Right lobe of liver (tissue), 6 donors: ENCODE results near the gene CDC25B. TPM values are rescaled to one million over a fixed set of nuclear protein-coding genes. Genes with fewer than 3 reads are reported as not detected.

Experiments
- ATAC-seq, 4 donors: fragments of 200-7000 bp; cut with Tn5 transposase; one replicate each; pipeline ENCODE4 v1.9.1; 2020; ENCODE audit warnings: mild to moderate bottlenecking in 4 of 4, moderate library complexity in 4 of 4
- DNase-seq, 3 donors: peaks; one replicate each; pipeline ENCODE4 v3.0.0-alpha.2; 2020
- H3K27ac ChIP-seq, 3 donors: fragments of 200-600 bp; one replicate each; pipeline ENCODE4 v1.8.0; 2022
- H3K27me3 ChIP-seq, 2 donors: fragments of 200-600 bp; one replicate each; pipeline ENCODE4 v1.8.0; 2022
- H3K36me3 ChIP-seq, 4 donors: fragments of 200-600 bp; sonication (generic) in 1 of 4; one replicate each; pipeline versions ENCODE4 v1.5.1 to v1.8.0; 2017 to 2022; ENCODE audit warnings: control low read depth in 1 of 4
- H3K4me1 ChIP-seq, 4 donors: fragments of 200-600 bp; sonication (generic) in 1 of 4; one replicate each; pipeline versions ENCODE4 v1.5.1 to v1.8.0; 2017 to 2022; ENCODE audit warnings: control low read depth in 1 of 4
- H3K4me3 ChIP-seq, 3 donors: fragments of 200-600 bp; one replicate each; pipeline ENCODE4 v1.8.0; 2022
- H3K9me3 ChIP-seq, 4 donors: fragments of 200-600 bp; sonication (generic) in 1 of 4; one replicate each; pipeline versions ENCODE4 v1.5.1 to v1.8.0; 2017 to 2022; ENCODE audit warnings: control low read depth in 1 of 4
- CTCF ChIP-seq, 4 donors: fragments of 200-600 bp in 3 of 4; fragments of 450-650 bp in 1 of 4; IDR thresholded peaks; one replicate each; pipeline versions ENCODE4 v1.5.1 to v1.8.0; 2016 to 2022; ENCODE audit warnings: antibody characterized with exemption in 4 of 4, mild to moderate bottlenecking in 2 of 4
- POLR2A ChIP-seq: fragments of 450-650 bp; IDR thresholded peaks from one replicate; pipeline ENCODE4 v1.6.1; 2017; ENCODE audit warnings: antibody characterized with exemption, mild to moderate bottlenecking
- WGBS: methylation state at CpG from one replicate; pipeline ENCODE4 v1.1.6; 2018; ENCODE audit warnings: low coverage, low lambda C conversion rate; ENCODE audit not compliant: insufficient coverage; ENCODE audit errors: missing lambda C conversion rate; 5-methylcytosine and 5-hydroxymethylcytosine counted together
- intact Hi-C, 2 donors: fragments of 100-400 bp; cut with DNase I; formaldehyde crosslinking; loops; one replicate each; pipeline versions ENCODE4 v1.11.2 to v1.14.1; 2022
- total RNA-seq, 6 experiments: library from RNA; depleted of rRNA in 2 of 6; stranded (reverse); fragments of >200 nt in 2 of 6; fragmentation: NEBNext Ultra II Directional in 3 of 6; extraction: Animal tissue kit (Norgen Biotek cat#: 25700) in 3 of 6; gene quantifications; one replicate each; pipeline versions ENCODE4 v1.1.0 to v1.2.4, GENCODE V29; 2016 to 2023
- donor health status: DM: no; HTN: yes; CAD: no.
- donor health status: DM: no; HTN: no; CAD: no.
- donor health status: DM: no; HTN: no; CAD: no.
- donor health status: DM: no; HTN: yes; CAD: no.
- donor health status: DM: no; HTN: yes; CAD: no.

Gene CDC25B
- total RNA-seq, 6 experiments from 2014 or later = 10.9 to 28.7 (median 16.5) TPM

GRCh38 chr20:3818155-3819151, 22.3 kb downstream of the CDC25B start:
- 72% methylated on average over 5 of the region's 8 CpGs for WGBS
- peak; percentile 68 to 82 (median 76) for DNase-seq
- Histone ChIP-seq H3K27me3 (no peaks in the 10 kb centered on the region), H3K4me1 (peaks cover 0 to 9% (median 7%) of the 10 kb centered on the region in 4 donors), H3K9me3 (no peaks in the 10 kb centered on the region), H3K36me3 (peaks cover 0 to 15% (median 4%) of the 10 kb centered on the region in 4 donors), H3K27ac (peak overlapping the region; percentile 8 to 47 (median 28)), H3K4me3 (no peak overlapping the region)
- intact Hi-C loops = no loop called here
- peak; percentile 50 to 68 (median 65) for ATAC-seq
- TF ChIP-seq POLR2A (no peak), CTCF (IDR thresholded peaks at IDR 0.05) (peak; percentile 63 to 75 (median 66))

GRCh38 chr20:3819411-3820047, 23.4 kb downstream of the CDC25B start:
- DNase-seq (no peak), ATAC-seq (no peak)
- Histone ChIP-seq H3K4me1 (peaks cover 0 to 9% (median 7%) of the 10 kb centered on the region in 4 donors), H3K27ac (peak overlapping the region; percentile 97 to 100 (median 99)), H3K4me3 (peak overlapping the region; percentile 63 to 81 (median 64)), H3K9me3 (no peaks in the 10 kb centered on the region), H3K27me3 (no peaks in the 10 kb centered on the region), H3K36me3 (peaks cover 0 to 25% (median 4%) of the 10 kb centered on the region in 4 donors)
- intact Hi-C loops = loop anchor here (5.0 kb wide), 1 partner anchor 32 kb away; the partner anchor contains the start of gene CENPB (in 2 of the 2)
- WGBS = 50% methylated on average over 14 of the region's 20 CpGs
- no peak for TF ChIP-seq CTCF (IDR thresholded peaks at IDR 0.05)
- TF ChIP-seq POLR2A = no peak

GRCh38 chr20:3820048-3820900, 24.2 kb downstream of the CDC25B start, which contains the start of gene AP5S1:
AP5S1 (plus strand) TSS chr20:3820547; CDS start chr20:3822118, 1,571 bp downstream.
- H3K4me1 ChIP-seq = peaks cover 0 to 9% (median 7%) of the 10 kb centered on the region in 4 donors
- H3K36me3 ChIP-seq = peaks cover 0 to 25% (median 4%) of the 10 kb centered on the region in 4 donors
- no peaks in the 10 kb centered on the region for H3K27me3 ChIP-seq
- H3K27ac ChIP-seq = peak within 1 kb of the TSS; percentile 97 to 100 (median 99)
- no CpG with 5 or more reads among the region's 96 CpGs for WGBS
- peak; percentile 80 to 91 (median 86) for ATAC-seq
- peak; percentile 98 for DNase-seq
- H3K4me3 ChIP-seq = peak within 1 kb of the TSS; percentile 63 to 81 (median 64)
- TF ChIP-seq POLR2A (peak; percentile 68), CTCF (IDR thresholded peaks at IDR 0.05) (peak; percentile 99 to 100 (median 100))
- intact Hi-C loops = loop anchor here (5.0 kb wide), 1 partner anchor 33 kb away; the partner anchor contains the start of gene CENPB (in 2 of the 2)
- H3K9me3 ChIP-seq = no peaks in the 10 kb centered on the region
